K562 (cell line): ENCODE results near the gene RABL6. TPM values are rescaled to one million over a fixed set of nuclear protein-coding genes. Genes with fewer than 3 reads are reported as not detected.

Source experiments
- ATF2 ChIP-seq: sonication (generic); formaldehyde crosslinking; IDR thresholded peaks from 2 replicates; pipeline ENCODE4 v1.8.1; 2022; ENCODE audit warnings: missing genetic modification reagents
- CEBPZ ChIP-seq: fragments of 150-350 bp; IDR thresholded peaks from 2 replicates; pipeline ENCODE4 v1.6.1; 2014; ENCODE audit warnings: low read depth, mild to moderate bottlenecking, low read length, borderline replicate concordance
- CLOCK ChIP-seq: fragments of 250-450 bp; sonication (Bioruptor Pico); IDR thresholded peaks from 2 replicates; pipeline ENCODE4 v1.4.0; 2020; ENCODE audit warnings: mild to moderate bottlenecking, moderate library complexity, borderline replicate concordance
- CREB3L1 ChIP-seq: fragments of 450-650 bp; IDR thresholded peaks from 2 replicates; pipeline ENCODE4 v1.6.1; 2014; ENCODE audit warnings: low read depth, mild to moderate bottlenecking, moderate library complexity, borderline replicate concordance
- CREBBP ChIP-seq: IDR thresholded peaks from one replicate; pipeline ENCODE4 v1.6.1; 2012; ENCODE audit warnings: low read depth, mild to moderate bottlenecking, control low read depth, inconsistent platforms, low read length
- FOXM1 ChIP-seq, 2 experiments: fragments of 450-650 bp in 1 of 2; sonication (generic) in 1 of 2; formaldehyde crosslinking in 1 of 2; IDR thresholded peaks; 2 replicates each; pipeline versions ENCODE4 v1.6.1 to v1.9.0; 2017 to 2022; ENCODE audit warnings: low read depth in 2 of 2, mild to moderate bottlenecking in 2 of 2, missing genetic modification reagents in 1 of 2, moderate library complexity in 1 of 2
- MAFF ChIP-seq: IDR thresholded peaks from 2 replicates; pipeline ENCODE4 v1.6.1; 2012; ENCODE audit warnings: low read length, improper control_type of control experiment
- NCOA4 ChIP-seq: fragments of 450-650 bp; IDR thresholded peaks from 2 replicates; pipeline ENCODE4 v1.6.1; 2018; ENCODE audit warnings: mild to moderate bottlenecking; ENCODE audit not compliant: partially characterized antibody
- SMARCA5 ChIP-seq: fragments of 450-650 bp; IDR thresholded peaks from 2 replicates; pipeline ENCODE4 v1.6.1; 2016
- SNAPC5 ChIP-seq: fragments of 250-450 bp; sonication (Bioruptor Pico); IDR thresholded peaks from 2 replicates; pipeline ENCODE4 v1.8.0; 2021; ENCODE audit warnings: moderate library complexity, mild to moderate bottlenecking, inconsistent platforms
- THAP7 ChIP-seq: fragments of 250-450 bp; sonication (Bioruptor Pico); IDR thresholded peaks from 2 replicates; pipeline ENCODE4 v1.5.0; 2021
- THRA ChIP-seq: fragments of 450-650 bp; IDR thresholded peaks from 2 replicates; pipeline ENCODE4 v1.6.1; 2017; ENCODE audit warnings: mild to moderate bottlenecking, moderate library complexity
- ZBTB12 ChIP-seq: fragments of 250-450 bp; sonication (Bioruptor Pico); IDR thresholded peaks from 2 replicates; pipeline ENCODE4 v1.4.0; 2020
- polyA plus RNA-seq, 8 experiments: library from polyadenylated mRNA; depleted of rRNA in 4 of 8; stranded (reverse) in 5 of 8; unstranded in 3 of 8; fragments of >200 nt; fragmentation: Nextera tagmentation in 2 of 8; fragmentation: Illumina TruSeq in 1 of 8; extraction: Ambion mirVana in 2 of 8; extraction: Trizol in 1 of 8; gene quantifications; 2 replicates each; pipeline versions ENCODE4 v1.2.1 to v1.2.3, GENCODE V29; 2011 to 2014; ENCODE audit warnings: inconsistent platforms in 1 of 8, missing spikeins in 1 of 8
- total RNA-seq, 7 experiments: library from RNA; depleted of rRNA in 6 of 7; stranded (reverse); fragments of >200 nt in 6 of 7; fragmentation: Illumina TruSeq in 2 of 7; extraction: Trizol in 2 of 7; gene quantifications; 2 replicates each; pipeline versions ENCODE4 v1.2.1 to v1.2.3, GENCODE V29; 2011 to 2021; ENCODE audit warnings: low replicate concordance in 1 of 7

The RABL6 gene
- total and polyA plus RNA-seq, 9 of the 15 experiments (the other 6 are each of a cell fraction or from before 2014, with no cell fraction given) = 5.6 to 181 (median 84.5) TPM

GRCh38 chr9:136882109-136882946 lies 74.6 kb downstream of the RABL6 start (continued):
- TF ChIP-seq CLOCK (CRISPR knock-in tag) (no peak), SNAPC5 (CRISPR knock-in tag) (no peak), SMARCA5 (no peak), FOXM1 (IDR thresholded peaks at IDR 0.05; ENCODE audit: low read depth) (no peak), FOXM1 (CRISPR knock-in tag; IDR thresholded peaks at IDR 0.05; ENCODE audit: low read depth) (no peak), THRA (no peak), ATF2 (no peak), ZBTB12 (CRISPR knock-in tag) (no peak), CEBPZ (no peak), NCOA4 (no peak), CREBBP (no peak), MAFF (no peak), THAP7 (CRISPR knock-in tag) (no peak), CREB3L1 (no peak)
